IPS-11a (cell line): Measurements from ENCODE around the gene FLVCR2.
"Not testable (repeated sequence)": the region's sequence is repeated elsewhere in the genome, so short reads cannot be mapped to it uniquely, and the experiment has no call there.

Experiments used
- H3K4me3 ChIP-seq: one replicate; pipeline ENCODE4 v1.5.1; 2013; ENCODE audit warnings: low read depth, low read length, control low read depth

The FLVCR2 gene

DNA sequence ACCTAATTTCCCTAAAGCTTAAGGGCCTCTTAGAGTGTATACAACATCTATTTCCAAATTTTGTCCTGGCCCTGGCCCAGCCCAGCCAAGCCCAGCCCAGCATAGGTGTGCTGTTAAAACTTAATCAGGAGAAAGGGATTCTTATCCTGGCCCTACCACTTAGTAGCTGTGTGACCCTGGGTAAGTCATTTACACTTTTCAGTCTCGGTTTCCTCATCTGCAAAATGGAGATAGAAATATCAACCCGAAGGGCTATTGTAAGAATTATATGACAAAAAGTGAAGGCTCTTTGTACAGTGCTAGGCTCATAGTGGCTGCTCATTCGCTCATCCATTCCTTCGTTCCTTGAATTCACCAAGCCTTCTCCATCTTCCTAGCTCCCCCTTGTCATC is 81.8 kb downstream of the FLVCR2 start:
- peak overlapping the region; percentile 88 for H3K4me3 ChIP-seq

DNA sequence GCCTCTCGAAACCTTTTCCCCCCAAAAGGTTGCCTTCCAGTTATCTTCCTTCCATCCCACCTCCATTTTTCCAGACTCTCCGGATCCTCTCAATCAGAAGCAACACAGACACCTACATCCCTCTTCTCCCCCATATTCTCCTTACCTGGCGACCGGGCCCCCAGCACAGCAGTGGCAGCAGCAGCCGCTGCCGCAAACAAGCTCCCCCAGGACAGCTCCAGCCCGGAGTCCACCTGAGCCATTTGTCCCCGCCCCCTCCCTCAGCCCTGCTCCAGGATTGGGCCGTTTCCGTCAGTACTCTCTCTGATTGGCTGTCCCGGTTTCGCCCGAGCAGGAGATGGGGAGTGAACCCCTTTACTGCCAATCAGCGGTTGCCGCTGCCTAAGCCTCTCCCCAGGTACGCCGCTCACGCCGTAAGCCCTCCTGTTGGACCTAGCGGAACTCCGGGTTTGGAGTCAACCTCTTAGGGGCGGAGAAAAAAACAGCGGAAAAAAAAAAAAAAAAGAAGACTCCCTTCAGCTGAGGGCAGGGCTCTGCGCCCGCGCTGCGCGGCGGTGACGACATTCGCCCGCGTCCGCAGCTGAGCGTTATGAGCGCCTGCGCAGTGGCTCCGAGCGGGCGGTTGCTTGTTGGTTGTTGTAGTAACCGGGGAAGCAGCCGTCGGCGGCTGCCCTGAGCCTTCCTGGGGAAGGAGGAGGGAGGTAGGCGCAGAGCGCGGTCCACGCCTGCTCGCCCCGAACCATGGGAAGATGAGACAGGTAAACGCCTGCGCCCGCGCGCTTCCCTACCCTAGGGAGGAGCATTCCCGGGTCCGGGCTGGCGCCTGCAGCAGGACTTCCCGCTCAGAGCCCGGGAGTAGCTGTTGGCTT is 82.4 kb downstream of the FLVCR2 start, which contains the start of the genes ERG28 and TTLL5:
ERG28 (minus strand) TSS at position 247 of the 869 bp plus-strand sequence. CDS start 3,374 bp downstream, outside the sequence.
TTLL5 (plus strand) TSS at position 617 of the 869 bp plus-strand sequence. CDS start 1,904 bp downstream, outside the sequence.
- H3K4me3 ChIP-seq, result peak within 1 kb of the TSS; percentile 88

DNA sequence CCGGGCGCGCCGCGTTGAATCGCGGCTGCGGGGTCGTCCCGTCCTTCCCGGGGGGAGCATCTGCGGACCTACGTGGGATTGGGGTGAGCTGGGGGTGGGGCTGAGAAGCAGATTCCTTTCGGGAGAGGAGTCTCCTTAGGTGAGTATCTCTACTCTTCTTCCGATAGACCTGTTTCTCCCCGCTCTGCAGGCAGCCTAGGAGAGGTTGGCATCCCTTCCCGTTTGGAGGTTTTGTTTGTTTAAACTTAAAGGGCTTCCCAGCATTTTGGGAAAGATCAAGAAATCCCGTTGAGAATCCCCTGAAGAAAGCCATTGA is 83.0 kb downstream of the FLVCR2 start:
- H3K4me3 ChIP-seq, result peak overlapping the region; percentile 88

DNA sequence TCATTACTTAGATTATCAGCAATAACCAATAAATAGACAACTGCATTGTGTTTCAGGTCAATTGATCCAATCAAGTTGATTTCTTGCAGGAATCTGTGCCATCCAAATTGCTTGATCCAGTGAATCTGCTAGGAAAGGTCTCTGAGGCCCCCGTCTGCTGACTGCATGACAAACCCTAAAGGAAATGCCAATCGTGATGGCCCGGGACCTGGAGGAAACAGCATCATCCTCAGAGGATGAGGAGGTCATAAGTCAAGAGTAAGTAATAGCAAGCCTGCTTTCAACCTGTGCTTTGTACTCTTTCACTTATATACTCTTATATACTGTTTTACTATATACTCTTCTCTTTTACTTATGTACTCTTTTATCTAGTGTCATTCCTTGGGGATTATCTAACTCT is 84.5 kb downstream of the FLVCR2 start:
- H3K4me3 ChIP-seq, result no peak overlapping the region

DNA sequence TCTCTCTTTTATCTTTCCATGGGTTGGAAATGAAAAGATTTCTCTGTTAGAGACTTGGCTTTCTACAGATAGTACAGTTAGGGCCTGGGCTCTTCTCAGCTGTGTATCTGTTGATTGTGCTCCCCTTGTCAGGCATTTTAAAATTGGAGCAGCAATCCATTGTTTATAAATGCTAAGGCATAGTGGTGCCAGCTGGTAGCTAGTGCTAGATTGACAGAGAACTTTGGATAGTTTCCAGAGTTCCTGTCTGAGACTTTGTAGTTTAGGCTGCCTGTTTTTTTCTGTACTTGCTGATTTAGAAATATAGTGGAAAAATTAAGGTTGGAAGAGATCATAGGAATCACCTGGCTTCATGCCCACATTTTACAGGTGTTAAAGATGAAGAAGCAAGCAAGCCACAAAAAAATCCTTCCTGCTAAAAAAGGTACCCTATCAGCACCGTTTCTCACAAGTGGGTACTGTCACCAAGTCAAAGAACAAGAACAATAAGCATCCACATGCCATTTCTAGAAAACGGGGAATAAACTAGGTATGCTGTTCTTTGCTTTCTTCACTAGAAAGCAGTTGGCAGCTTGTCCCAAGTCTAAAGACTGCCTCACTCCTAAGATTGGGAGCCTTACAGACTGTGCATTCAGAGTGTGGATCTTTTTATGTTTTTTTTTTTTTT is 88.8 kb downstream of the FLVCR2 start:
- no peak overlapping the region for H3K4me3 ChIP-seq

DNA sequence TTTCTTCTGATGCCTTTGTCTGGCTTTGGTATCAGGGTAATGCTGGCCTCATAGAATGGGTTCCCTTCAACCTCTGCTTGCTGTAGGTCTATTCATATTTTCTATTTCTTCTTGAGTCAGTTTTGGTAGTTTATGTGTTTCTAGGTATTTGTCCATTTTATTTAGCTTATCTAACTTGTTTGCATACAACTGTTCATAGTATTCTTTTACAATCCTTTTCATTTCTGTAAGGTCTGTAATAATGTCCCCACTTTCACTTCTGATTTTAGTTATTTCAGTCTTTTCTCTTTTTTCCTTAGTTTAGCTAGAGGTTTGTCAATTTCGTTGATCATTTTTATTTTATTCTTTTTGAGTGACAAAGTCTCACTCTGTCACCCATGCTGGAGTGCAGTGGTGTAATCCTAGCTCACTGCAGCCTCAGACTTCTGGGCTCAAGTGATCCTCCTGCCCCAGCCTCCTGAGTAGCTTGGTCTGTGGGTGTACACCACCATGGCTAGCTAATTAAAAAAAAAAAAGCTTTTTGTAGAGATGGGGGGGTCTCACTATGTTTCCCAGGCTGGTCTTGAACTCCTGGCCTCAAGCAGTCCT is 94.3 kb downstream of the FLVCR2 start:
- H3K4me3 ChIP-seq, result no peak overlapping the region

DNA sequence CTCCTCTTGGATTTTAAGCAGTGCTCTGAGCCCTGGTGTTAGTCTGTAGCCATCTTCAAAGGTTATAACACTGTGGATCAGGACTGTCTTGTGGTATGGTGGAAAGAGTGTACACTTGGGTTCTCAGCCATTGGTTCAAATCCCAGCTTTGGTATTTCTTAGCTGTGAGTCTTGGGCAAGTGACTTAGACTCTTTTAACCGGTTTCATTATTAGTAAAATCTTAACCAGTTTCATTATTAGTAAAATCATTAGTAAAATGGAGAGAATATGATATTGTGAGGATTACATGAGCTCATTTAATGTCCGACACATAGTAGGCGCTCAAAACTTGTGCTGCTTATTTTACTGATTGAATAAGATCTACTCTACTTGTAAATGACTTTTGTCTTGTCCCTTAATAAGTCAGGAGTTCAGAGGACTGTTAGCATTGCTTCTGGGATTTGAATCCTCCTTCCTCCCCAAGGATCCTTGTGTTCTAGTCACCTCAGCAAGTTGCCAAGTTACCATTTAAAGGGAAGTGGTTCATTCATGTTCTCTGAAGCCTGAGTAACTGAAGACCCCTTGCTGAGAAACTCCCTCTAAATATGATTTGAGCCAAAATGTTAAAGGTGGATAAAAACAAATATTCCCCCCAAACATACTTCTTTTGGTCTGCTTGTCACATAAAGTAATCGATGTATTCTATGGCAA is 95.1 kb downstream of the FLVCR2 start:
- no peak overlapping the region for H3K4me3 ChIP-seq

DNA sequence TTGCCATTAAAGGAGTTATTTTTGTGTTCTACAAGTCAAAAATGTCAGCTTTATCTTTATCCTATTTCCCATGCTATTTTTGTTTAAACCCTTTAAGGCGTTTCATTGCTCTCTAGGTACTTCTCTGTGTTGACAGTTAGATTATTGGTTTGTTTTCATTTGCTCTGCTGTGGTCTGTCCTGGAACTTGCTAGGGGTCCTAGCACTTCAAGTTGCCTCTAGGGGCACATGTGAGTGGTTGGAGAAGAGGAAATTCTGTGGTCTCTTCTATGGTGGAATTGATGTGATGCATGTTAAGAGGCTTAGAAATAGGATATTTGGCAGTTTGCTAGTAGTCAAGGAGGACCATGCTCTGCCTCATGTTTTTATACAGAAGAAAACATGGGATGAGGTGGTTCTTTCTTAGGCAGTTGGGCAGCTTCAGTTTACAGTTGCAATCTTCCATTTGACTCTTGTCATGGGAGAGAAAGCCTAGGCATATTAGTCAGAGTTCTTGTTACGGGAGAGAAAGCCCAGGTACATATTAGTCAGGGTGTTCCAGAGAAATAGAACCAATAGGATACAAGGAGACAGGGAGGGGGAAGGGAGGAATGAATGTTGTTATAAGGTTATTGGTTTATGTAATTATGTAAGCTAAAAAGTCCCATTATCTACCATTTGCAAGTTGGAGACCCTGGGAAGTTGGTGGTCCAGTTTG is 97.0 kb downstream of the FLVCR2 start:
- H3K4me3 ChIP-seq, result no peak overlapping the region

DNA sequence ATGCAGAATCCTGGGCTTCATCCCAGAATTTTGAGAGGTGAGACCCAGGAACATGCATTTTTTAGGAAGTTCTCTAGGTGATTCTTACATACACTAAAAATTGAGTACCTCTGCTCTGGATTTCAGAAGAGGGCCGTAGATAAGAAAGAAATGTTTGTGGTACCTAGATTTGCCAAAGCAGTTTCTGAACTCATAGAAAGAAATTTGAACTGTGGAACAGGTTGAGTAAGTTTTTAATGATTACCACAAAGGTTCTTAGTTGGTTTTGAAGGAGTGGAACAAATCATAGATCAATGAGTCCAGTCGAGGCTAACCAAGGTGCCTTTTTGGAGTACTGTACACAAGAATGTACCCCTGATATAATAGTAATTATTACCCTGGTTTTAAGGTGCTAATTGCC is 107.5 kb downstream of the FLVCR2 start:
- H3K4me3 ChIP-seq, result no peak overlapping the region

DNA sequence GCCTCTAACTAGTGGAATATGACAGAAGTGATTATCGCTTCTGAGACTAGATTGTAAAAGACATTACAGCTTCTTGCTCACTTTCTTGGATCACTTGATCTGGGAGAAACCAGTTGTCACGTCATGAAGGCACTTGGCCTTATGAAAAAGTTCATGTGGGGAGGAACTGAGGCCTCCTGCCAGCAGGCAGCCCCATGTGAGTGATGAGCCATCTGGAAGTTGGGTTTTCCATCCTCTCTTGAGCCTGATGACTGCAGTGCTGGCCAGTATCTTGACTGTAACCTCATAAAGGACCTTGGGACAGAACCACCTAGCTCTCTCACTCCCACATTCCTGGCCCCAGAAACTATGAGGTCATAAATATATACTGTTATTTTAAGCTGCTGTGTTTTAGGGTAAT is 110.6 kb downstream of the FLVCR2 start:
- H3K4me3 ChIP-seq, result no peak overlapping the region

DNA sequence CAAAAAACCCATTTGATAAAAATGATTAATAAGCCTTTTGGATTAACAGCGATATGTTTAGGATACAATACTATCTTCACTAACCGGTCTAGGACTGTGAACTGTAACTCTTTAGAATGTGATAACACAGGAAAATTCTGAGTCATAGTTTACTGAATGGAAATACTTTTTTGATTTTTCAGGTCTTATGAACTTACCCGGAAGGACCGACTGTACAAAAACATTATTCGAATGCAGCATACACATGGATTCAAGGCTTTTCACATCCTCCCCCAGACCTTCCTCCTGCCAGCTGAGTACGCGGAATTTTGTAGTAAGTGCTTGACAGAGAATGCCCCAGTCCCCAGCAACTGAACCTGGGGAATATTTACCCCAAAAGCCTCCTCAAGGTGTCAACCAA is 111.6 kb downstream of the FLVCR2 start:
- no peak overlapping the region for H3K4me3 ChIP-seq

DNA sequence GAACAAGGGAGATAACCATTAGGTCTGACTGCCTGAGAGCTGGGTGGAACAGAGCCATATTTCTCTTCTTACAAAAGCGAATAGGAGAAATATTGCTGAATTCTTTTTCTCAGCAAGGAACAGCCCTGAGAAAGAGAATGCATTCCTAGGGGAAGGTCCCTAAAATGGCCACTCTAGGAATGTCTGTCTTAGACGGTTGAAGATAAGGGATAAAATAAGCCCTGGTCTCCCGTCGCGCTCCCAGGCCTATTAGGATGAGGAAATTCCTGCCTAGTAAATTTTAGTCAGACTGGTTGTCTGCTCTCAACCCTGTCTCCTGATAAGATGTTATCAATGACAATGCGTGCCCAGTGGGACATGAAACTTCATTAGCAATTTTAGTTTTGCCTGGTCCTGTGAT is 116.6 kb downstream of the FLVCR2 start:
- H3K4me3 ChIP-seq, result not testable (repeated sequence)

DNA sequence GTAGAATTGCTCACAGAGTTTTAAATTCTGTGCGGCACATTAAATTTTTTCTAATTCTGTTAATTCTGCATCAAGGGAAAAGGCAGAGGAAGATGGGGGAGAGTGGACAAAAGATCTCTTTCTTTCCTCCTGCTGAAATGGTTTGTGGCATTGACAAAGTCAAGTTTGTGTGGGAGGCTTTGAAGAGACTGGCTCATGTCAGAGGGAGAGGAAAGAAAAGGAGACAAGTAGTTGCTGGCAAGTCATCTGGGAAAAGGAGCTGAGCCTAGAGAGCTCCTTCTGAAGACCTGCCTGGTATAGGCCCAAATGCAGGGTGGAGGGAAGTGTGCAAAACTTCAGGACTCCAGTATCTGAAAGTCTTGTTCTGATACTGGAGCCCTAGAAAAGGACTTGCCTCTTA is 119.0 kb downstream of the FLVCR2 start:
- H3K4me3 ChIP-seq, result no peak overlapping the region
